ENCODE measurements around the gene WRNIP1. TPM values are rescaled to one million over a fixed set of nuclear protein-coding genes. Genes with fewer than 3 reads are reported as not detected.

Gene WRNIP1
- total RNA-seq, 4 donors from 2014 or later = 56.9 to 66.7 (median 63.4) TPM

- Histone ChIP-seq H3K4me3 (no peak overlapping the region), H3K4me1 (no peaks in the 10 kb centered on the region), H3K27ac (no peak overlapping the region), H3K9me3 (no peaks in the 10 kb centered on the region), H3K36me3 (no peaks in the 10 kb centered on the region), H3K27me3 (no peaks in the 10 kb centered on the region)
- no peak for DNase-seq (ENCODE audit: low spot score in 2 of 2)
- 86% methylated on average over 3 of the region's 3 CpGs for WGBS
- TF ChIP-seq EP300 (IDR thresholded peaks at IDR 0.05) (no peak), POLR2AphosphoS5 (IDR thresholded peaks at IDR 0.05) (no peak), POLR2A (IDR thresholded peaks at IDR 0.05) (no peak), CTCF (IDR thresholded peaks at IDR 0.05) (no peak)
These were observed 13.3 kb upstream of the WRNIP1 start for GRCh38 chr6:2751871-2752270.

- H3K27ac ChIP-seq = no peak overlapping the region
- 78% methylated on average over 5 of the region's 5 CpGs for WGBS
- no peak overlapping the region for H3K4me3 ChIP-seq
- DNase-seq (ENCODE audit: low spot score in 2 of 2) = no peak
- H3K4me1 ChIP-seq = no peaks in the 10 kb centered on the region
- TF ChIP-seq POLR2A (IDR thresholded peaks at IDR 0.05) (no peak), POLR2AphosphoS5 (IDR thresholded peaks at IDR 0.05) (no peak), EP300 (IDR thresholded peaks at IDR 0.05) (no peak), CTCF (IDR thresholded peaks at IDR 0.05) (no peak)
- no peaks in the 10 kb centered on the region for H3K27me3 ChIP-seq
- no peaks in the 10 kb centered on the region for H3K36me3 ChIP-seq
- H3K9me3 ChIP-seq = no peaks in the 10 kb centered on the region
These were observed 12.6 kb upstream of the WRNIP1 start for GRCh38 chr6:2752477-2753109.

GRCh38 chr6:2753110-2753489 lies 12.1 kb upstream of the WRNIP1 start:
- DNase-seq (ENCODE audit: low spot score in 2 of 2) = no peak
- Histone ChIP-seq H3K27ac (no peak overlapping the region), H3K9me3 (no peaks in the 10 kb centered on the region), H3K4me3 (no peak overlapping the region), H3K4me1 (no peaks in the 10 kb centered on the region), H3K27me3 (no peaks in the 10 kb centered on the region), H3K36me3 (no peaks in the 10 kb centered on the region)
- WGBS = 90% methylated on average over 7 of the region's 7 CpGs
- TF ChIP-seq EP300 (IDR thresholded peaks at IDR 0.05) (no peak), CTCF (IDR thresholded peaks at IDR 0.05) (no peak), POLR2AphosphoS5 (IDR thresholded peaks at IDR 0.05) (no peak), POLR2A (IDR thresholded peaks at IDR 0.05) (no peak)

- no peaks in the 10 kb centered on the region for H3K4me1 ChIP-seq
- no peak for DNase-seq (ENCODE audit: low spot score in 2 of 2)
- no peak overlapping the region for H3K4me3 ChIP-seq
- no peaks in the 10 kb centered on the region for H3K27me3 ChIP-seq
- H3K36me3 ChIP-seq = no peaks in the 10 kb centered on the region
- no peaks in the 10 kb centered on the region for H3K9me3 ChIP-seq
- H3K27ac ChIP-seq = no peak overlapping the region
- TF ChIP-seq CTCF (IDR thresholded peaks at IDR 0.05) (no peak), EP300 (IDR thresholded peaks at IDR 0.05) (no peak), POLR2A (IDR thresholded peaks at IDR 0.05) (no peak), POLR2AphosphoS5 (IDR thresholded peaks at IDR 0.05) (no peak)
These were observed 11.4 kb upstream of the WRNIP1 start for GRCh38 chr6:2753743-2754142.

GRCh38 chr6:2754393-2754792 lies 10.8 kb upstream of the WRNIP1 start:
- Histone ChIP-seq H3K27ac (no peak overlapping the region), H3K4me3 (no peak overlapping the region), H3K4me1 (no peaks in the 10 kb centered on the region), H3K36me3 (no peaks in the 10 kb centered on the region), H3K27me3 (no peaks in the 10 kb centered on the region), H3K9me3 (no peaks in the 10 kb centered on the region)
- DNase-seq (ENCODE audit: low spot score in 2 of 2) = no peak
- 70% methylated on average over 3 of the region's 3 CpGs for WGBS
- TF ChIP-seq CTCF (IDR thresholded peaks at IDR 0.05) = no peak
- no peak for TF ChIP-seq EP300 (IDR thresholded peaks at IDR 0.05)
- no peak for TF ChIP-seq POLR2A (IDR thresholded peaks at IDR 0.05)
- TF ChIP-seq POLR2AphosphoS5 (IDR thresholded peaks at IDR 0.05) = no peak
